CD4-positive, CD25-positive, alpha-beta regulatory T cell (primary cell): ENCODE results near the gene BICC1. TPM values are rescaled to one million over a fixed set of nuclear protein-coding genes. Genes with fewer than 3 reads are reported as not detected.

Experiments
- ATAC-seq, 2 donors: fragments of 150-1000 bp; cut with Tn5 transposase; one replicate each; pipeline ENCODE4 v1.10.0; 2021; ENCODE audit warnings: low read depth in 2 of 2, moderate number of reproducible peaks in 2 of 2, moderate library complexity in 1 of 2
- DNase-seq, 3 donors: peaks; one replicate each; pipeline versions ENCODE4 v3.0.0 to v3.0.0-alpha.2; 2012 to 2022; ENCODE audit warnings: mixed read lengths in 1 of 3
- H3K27ac ChIP-seq: one replicate; pipeline ENCODE4 v1.7.0; 2013; ENCODE audit warnings: mild to moderate bottlenecking, low read length; ENCODE audit not compliant: insufficient read depth, poor library complexity, severe bottlenecking
- H3K27me3 ChIP-seq: one replicate; pipeline ENCODE4 v1.7.0; 2013; ENCODE audit warnings: low read length; ENCODE audit not compliant: control insufficient read depth, insufficient read depth
- H3K36me3 ChIP-seq: one replicate; pipeline ENCODE4 v1.7.0; 2013; ENCODE audit warnings: mild to moderate bottlenecking, low read length, moderate library complexity; ENCODE audit not compliant: control insufficient read depth, insufficient read depth
- H3K4me1 ChIP-seq: 2 replicates; pipeline ENCODE4 v1.7.0; 2013; ENCODE audit warnings: mild to moderate bottlenecking, low read length; ENCODE audit not compliant: insufficient read depth, control insufficient read depth, poor library complexity, severe bottlenecking
- H3K4me3 ChIP-seq: one replicate; pipeline ENCODE4 v1.7.0; 2013; ENCODE audit warnings: low read depth, mild to moderate bottlenecking, low read length, moderate library complexity
- H3K9me3 ChIP-seq, 2 experiments: 1 replicate in 1 of 2; 2 replicates in 1 of 2; pipeline ENCODE4 v1.7.0; 2013; ENCODE audit warnings: low read length in 2 of 2, mild to moderate bottlenecking in 1 of 2, moderate library complexity in 1 of 2; ENCODE audit not compliant: control insufficient read depth in 2 of 2
- H3K27ac Mint-ChIP-seq, 3 donors: one replicate each; pipeline ENCODE4 v1.8.0; 2020 to 2022; ENCODE audit warnings: mild to moderate bottlenecking in 3 of 3, mixed read lengths in 3 of 3, moderate library complexity in 2 of 3
- H3K27me3 Mint-ChIP-seq: one replicate; pipeline ENCODE4 v1.8.0; 2022; ENCODE audit warnings: mild to moderate bottlenecking, mixed read lengths
- H3K36me3 Mint-ChIP-seq: one replicate; pipeline ENCODE4 v1.8.0; 2020; ENCODE audit warnings: mixed read lengths
- H3K4me1 Mint-ChIP-seq, 4 donors: one replicate each; pipeline ENCODE4 v1.8.0; 2020 to 2022; ENCODE audit warnings: mixed read lengths in 4 of 4, mild to moderate bottlenecking in 1 of 4
- H3K4me3 Mint-ChIP-seq, 4 donors: one replicate each; pipeline ENCODE4 v1.8.0; 2020 to 2022; ENCODE audit warnings: mild to moderate bottlenecking in 4 of 4, mixed read lengths in 4 of 4, moderate library complexity in 3 of 4
- H3K9me3 Mint-ChIP-seq, 7 donors: one replicate each; pipeline ENCODE4 v1.8.0; 2020 to 2022; ENCODE audit warnings: mixed read lengths in 7 of 7, mild to moderate bottlenecking in 3 of 7, moderate library complexity in 2 of 7
- polyA plus RNA-seq, 4 donors: library from polyadenylated mRNA; unstranded; fragments of 300-500 nt; fragmentation: Illumina TruSeq; gene quantifications; one replicate each; pipeline ENCODE4 v1.2.3, GENCODE V29; 2021
- total RNA-seq: library from RNA; stranded (reverse); gene quantifications from one replicate; pipeline ENCODE4 v1.2.3, GENCODE V29; 2022

Gene BICC1
- total and polyA plus RNA-seq, 5 donors from 2014 or later = 0.20 TPM; not detected in 4

DNA sequence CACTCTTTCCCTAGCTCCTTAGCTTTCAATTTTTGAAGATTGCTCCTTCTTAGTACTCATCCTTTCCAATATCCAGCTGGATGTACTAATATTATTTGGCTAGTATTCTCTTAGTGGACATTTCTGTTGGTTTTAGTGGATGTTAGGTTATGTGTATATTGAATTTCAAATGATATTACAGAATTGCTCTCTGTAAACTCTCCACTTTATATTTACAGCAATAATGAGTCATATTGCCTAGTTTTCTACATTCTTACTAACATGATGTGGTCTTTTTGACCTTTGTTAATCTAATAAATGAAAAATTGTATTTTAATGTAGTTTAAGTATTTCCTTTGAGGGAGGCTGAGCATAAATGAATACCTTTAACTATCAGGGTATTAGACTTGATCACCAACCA is 69.4 kb downstream of the BICC1 start:
- Histone ChIP-seq H3K9me3 (no peaks in the 10 kb centered on the region), H3K27me3 (no peaks in the 10 kb centered on the region), H3K27ac (no peak overlapping the region), H3K4me1 (no peaks in the 10 kb centered on the region), H3K36me3 (no peaks in the 10 kb centered on the region), H3K4me3 (no peak overlapping the region)
- H3K4me3 Mint-ChIP-seq = no peak overlapping the region
- peaks cover 0 to 4% (median 0%) of the 10 kb centered on the region in 7 donors for H3K9me3 Mint-ChIP-seq
- no peaks in the 10 kb centered on the region for H3K27me3 Mint-ChIP-seq
- DNase-seq (no peak), ATAC-seq (no peak)
- H3K27ac Mint-ChIP-seq = no peak overlapping the region
- H3K4me1 Mint-ChIP-seq = no peaks in the 10 kb centered on the region
- H3K36me3 Mint-ChIP-seq = no peaks in the 10 kb centered on the region

DNA sequence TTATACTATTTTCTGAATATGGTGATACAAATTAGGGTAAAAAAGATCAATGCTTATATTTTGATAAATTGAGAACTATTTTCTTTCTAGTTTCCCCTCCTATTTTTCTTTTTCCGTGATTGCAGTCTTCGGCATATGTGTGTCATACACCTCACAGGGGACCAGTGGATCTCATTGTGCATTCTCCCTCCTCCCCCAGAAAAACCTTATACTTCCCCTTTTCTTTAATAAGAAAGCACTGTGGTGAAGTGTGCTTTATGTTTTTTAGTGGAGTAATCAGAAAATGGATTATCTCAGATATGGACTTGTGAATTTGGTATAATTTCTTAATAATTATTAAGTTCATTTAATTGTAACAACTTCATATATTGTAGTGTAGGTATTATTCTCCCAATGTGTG is 72.8 kb downstream of the BICC1 start:
- Mint-ChIP-seq H3K9me3 (peaks cover 0 to 3% (median 0%) of the 10 kb centered on the region in 7 donors), H3K4me1 (no peaks in the 10 kb centered on the region), H3K4me3 (no peak overlapping the region), H3K27me3 (no peaks in the 10 kb centered on the region), H3K36me3 (no peaks in the 10 kb centered on the region), H3K27ac (no peak overlapping the region)
- ATAC-seq (no peak), DNase-seq (no peak)
- H3K27ac ChIP-seq = no peak overlapping the region
- no peaks in the 10 kb centered on the region for H3K4me1 ChIP-seq
- H3K27me3 ChIP-seq = no peaks in the 10 kb centered on the region
- no peaks in the 10 kb centered on the region for H3K36me3 ChIP-seq
- H3K9me3 ChIP-seq = no peaks in the 10 kb centered on the region
- no peak overlapping the region for H3K4me3 ChIP-seq

DNA sequence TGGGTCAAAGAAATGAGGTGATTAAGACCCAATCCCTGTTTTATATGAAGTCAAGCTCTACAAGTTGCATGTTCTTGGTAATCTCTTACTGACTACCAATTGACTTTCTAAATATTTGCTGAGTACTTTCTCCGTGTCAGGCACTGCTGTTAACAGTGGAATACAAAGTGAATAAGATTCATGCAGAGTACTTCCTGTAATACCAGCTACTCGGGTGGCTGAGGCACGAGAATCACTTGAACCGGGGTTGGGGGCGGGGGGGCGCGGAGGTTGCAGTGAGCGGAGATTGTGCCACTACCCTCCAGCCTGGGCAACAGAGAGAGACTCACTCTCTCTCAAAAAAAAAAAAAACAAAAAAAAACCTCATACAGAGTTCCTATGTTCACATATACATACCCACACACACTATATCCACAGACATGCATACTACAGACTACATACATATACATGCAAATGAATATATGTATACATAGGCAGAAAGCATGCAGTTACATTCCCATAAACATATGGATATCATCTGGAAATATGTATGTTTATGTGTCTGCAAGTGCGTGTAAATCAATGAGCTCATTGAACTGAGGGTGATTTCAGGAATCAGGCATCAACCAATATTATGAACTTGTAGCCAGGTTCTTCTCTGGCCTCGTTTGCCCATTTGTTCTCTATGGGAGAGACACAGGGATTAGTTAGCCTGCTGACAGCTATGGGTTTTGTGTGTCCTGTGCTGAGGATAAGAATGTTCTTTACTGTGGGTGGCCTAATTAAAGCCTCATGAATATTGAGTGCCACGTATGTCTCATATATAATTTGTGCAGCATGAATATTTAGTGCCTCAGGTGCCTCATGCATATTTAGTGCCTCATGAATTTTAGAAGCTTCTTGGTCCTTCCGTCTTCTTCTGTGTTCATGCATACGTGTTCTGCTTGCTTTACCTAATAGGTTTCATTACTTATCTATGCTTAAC is 73.9 kb downstream of the BICC1 start:
- no peak overlapping the region for H3K4me3 Mint-ChIP-seq
- Histone ChIP-seq H3K4me1 (no peaks in the 10 kb centered on the region), H3K27ac (no peak overlapping the region), H3K9me3 (no peaks in the 10 kb centered on the region), H3K36me3 (no peaks in the 10 kb centered on the region), H3K27me3 (no peaks in the 10 kb centered on the region), H3K4me3 (no peak overlapping the region)
- no peak for DNase-seq
- no peaks in the 10 kb centered on the region for H3K4me1 Mint-ChIP-seq
- peaks cover 0 to 3% (median 0%) of the 10 kb centered on the region in 7 donors for H3K9me3 Mint-ChIP-seq
- H3K27me3 Mint-ChIP-seq = no peaks in the 10 kb centered on the region
- no peak for ATAC-seq
- H3K27ac Mint-ChIP-seq = no peak overlapping the region
- H3K36me3 Mint-ChIP-seq = no peaks in the 10 kb centered on the region

DNA sequence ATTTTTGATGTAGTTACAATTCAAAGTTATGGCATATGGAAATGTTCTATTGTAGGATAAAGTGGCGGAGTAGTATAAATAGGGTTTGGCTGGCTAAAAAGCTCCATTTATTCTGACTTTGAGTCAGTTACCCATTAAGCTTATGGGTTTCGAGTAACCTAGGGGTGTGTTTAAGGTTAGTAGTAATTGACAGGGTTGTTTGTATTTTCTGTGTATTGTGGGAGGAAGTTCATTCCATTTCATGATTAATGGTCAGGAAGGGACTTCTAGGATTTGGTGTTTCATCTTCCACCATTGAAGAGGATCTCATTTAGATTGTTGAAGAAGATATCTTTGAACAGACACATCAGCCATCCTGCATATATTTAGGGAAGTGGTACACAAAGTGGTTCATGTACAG is 75.0 kb downstream of the BICC1 start:
- Mint-ChIP-seq H3K27me3 (no peaks in the 10 kb centered on the region), H3K36me3 (no peaks in the 10 kb centered on the region), H3K27ac (no peak overlapping the region), H3K4me3 (no peak overlapping the region), H3K9me3 (peaks cover 0 to 3% (median 0%) of the 10 kb centered on the region in 7 donors), H3K4me1 (no peaks in the 10 kb centered on the region)
- no peak overlapping the region for H3K4me3 ChIP-seq
- H3K9me3 ChIP-seq = no peaks in the 10 kb centered on the region
- H3K4me1 ChIP-seq = no peaks in the 10 kb centered on the region
- no peaks in the 10 kb centered on the region for H3K36me3 ChIP-seq
- no peak for DNase-seq
- ATAC-seq = no peak
- H3K27me3 ChIP-seq = no peaks in the 10 kb centered on the region
- no peak overlapping the region for H3K27ac ChIP-seq

DNA sequence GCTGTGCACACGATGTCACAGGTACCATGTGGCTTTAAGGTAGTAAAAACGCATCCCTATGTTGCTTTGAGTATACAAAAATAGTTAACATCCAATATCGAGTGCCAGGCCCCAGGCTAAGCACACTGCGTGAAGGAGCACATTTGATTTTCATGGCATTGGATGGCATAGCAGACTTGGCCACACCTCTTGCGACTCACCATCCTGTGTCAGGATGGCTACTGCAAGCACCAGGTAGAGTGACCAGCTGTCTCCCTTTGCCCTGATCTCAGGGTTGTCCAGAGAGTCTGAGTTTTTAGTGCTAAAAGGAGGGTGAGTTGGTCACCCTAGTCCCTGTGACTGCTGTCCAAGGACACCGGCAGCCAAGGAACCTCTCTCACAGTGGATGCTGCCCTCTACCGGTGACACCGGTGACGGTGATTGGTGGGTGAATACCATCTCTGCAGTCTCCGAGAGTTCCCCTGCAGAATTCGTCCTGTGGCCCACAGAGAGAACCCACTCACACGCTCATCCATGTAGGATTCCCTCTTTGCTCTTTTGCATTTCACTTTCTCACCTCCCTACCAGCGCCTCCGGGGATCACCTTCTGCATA is 76.1 kb downstream of the BICC1 start:
- H3K9me3 Mint-ChIP-seq = no peaks in the 10 kb centered on the region
- Histone ChIP-seq H3K4me1 (no peaks in the 10 kb centered on the region), H3K27ac (no peak overlapping the region), H3K36me3 (no peaks in the 10 kb centered on the region), H3K9me3 (no peaks in the 10 kb centered on the region), H3K27me3 (no peaks in the 10 kb centered on the region), H3K4me3 (no peak overlapping the region)
- H3K27me3 Mint-ChIP-seq = no peaks in the 10 kb centered on the region
- ATAC-seq (no peak), DNase-seq (no peak)
- no peak overlapping the region for H3K27ac Mint-ChIP-seq
- no peaks in the 10 kb centered on the region for H3K36me3 Mint-ChIP-seq
- no peaks in the 10 kb centered on the region for H3K4me1 Mint-ChIP-seq
- H3K4me3 Mint-ChIP-seq = no peak overlapping the region

DNA sequence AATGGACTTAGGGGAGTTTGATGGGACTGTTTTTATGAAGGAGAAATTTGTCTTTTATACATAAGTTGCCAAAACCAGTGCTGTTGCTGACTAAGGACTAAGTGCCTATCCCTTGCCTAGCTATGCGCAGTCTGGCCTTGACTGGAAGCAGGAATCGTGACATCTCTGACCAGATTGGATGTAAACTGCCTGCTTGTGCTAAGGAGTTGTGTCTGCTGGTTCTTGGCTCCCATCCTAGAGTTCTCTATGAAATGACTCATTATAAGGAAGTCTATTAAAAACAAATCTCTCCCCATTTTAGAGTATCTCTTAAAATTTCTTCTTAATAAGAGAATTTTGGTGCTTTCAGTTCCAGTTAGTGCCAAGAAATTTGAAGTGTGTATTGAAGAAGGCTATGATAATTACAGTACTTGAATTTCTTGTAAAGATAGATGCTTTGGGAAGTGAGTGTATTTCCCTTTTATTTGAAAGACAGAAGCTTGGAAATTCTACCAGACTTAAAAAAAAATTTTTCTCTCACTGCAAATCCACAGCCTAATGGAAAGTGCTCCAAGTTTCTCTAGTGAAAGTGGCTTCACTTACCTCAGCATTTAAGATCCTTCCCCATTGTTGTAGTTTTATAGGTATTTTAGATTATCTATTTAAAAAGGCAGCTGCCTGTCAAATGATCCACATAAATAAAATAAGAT is 77.6 kb downstream of the BICC1 start:
- H3K4me3 Mint-ChIP-seq = no peak overlapping the region
- peaks cover 0 to 3% (median 0%) of the 10 kb centered on the region in 7 donors for H3K9me3 Mint-ChIP-seq
- no peak for ATAC-seq
- no peaks in the 10 kb centered on the region for H3K36me3 Mint-ChIP-seq
- no peaks in the 10 kb centered on the region for H3K27me3 ChIP-seq
- no peak overlapping the region for H3K4me3 ChIP-seq
- no peaks in the 10 kb centered on the region for H3K36me3 ChIP-seq
- no peak overlapping the region for H3K27ac Mint-ChIP-seq
- H3K9me3 ChIP-seq = no peaks in the 10 kb centered on the region
- H3K4me1 Mint-ChIP-seq = no peaks in the 10 kb centered on the region
- H3K4me1 ChIP-seq = no peaks in the 10 kb centered on the region
- no peaks in the 10 kb centered on the region for H3K27me3 Mint-ChIP-seq
- H3K27ac ChIP-seq = no peak overlapping the region
- no peak for DNase-seq

DNA sequence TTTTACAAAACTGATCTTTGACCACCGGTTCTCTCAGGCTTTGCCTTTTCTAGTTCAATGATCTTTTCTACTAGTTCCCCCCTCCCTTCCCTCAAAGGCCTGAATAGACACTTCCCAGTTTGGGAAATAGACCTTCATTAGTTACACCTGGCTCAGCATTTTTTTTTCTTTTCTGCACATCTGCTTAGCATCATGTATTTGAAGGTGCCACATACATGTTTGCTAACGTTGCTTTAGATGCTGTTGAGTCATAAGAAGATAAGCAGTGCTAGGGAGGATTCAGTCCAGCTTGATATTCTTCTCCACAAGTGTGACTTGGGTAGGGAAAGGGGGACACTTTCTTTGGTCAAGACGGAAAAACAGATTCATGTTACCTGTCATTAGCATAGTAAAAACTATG is 78.3 kb downstream of the BICC1 start:
- H3K4me1 ChIP-seq = no peaks in the 10 kb centered on the region
- no peak overlapping the region for H3K4me3 ChIP-seq
- H3K4me1 Mint-ChIP-seq = no peaks in the 10 kb centered on the region
- DNase-seq (no peak), ATAC-seq (no peak)
- H3K9me3 Mint-ChIP-seq = peaks cover 0 to 5% (median 0%) of the 10 kb centered on the region in 7 donors
- H3K4me3 Mint-ChIP-seq = no peak overlapping the region
- no peaks in the 10 kb centered on the region for H3K27me3 Mint-ChIP-seq
- H3K27ac Mint-ChIP-seq = no peak overlapping the region
- H3K36me3 Mint-ChIP-seq = no peaks in the 10 kb centered on the region
- H3K36me3 ChIP-seq = no peaks in the 10 kb centered on the region
- no peaks in the 10 kb centered on the region for H3K9me3 ChIP-seq
- H3K27ac ChIP-seq = no peak overlapping the region
- no peaks in the 10 kb centered on the region for H3K27me3 ChIP-seq
